Colon (tissue), 2 donors: Measurements from ENCODE around the gene SLC37A1.

Experiments
- FAIRE-seq: peaks from 2 replicates; lab custom pipeline; 2012; peaks lifted over from hg19 to GRCh38; lab: Jason Lieb, UNC
- donor health status: control.
- donor health status: control.

SLC37A1 gene

GRCh38 chr21:42545317-42545716, 31.7 kb downstream of the SLC37A1 start:
- no peak for FAIRE-seq

- no peak for FAIRE-seq
These were observed 32.1 kb downstream of the SLC37A1 start for GRCh38 chr21:42545745-42546144.

- FAIRE-seq, result no peak
These were observed 32.8 kb downstream of the SLC37A1 start for GRCh38 chr21:42546433-42546832.

- no peak for FAIRE-seq
These were observed 33.6 kb downstream of the SLC37A1 start for GRCh38 chr21:42547001-42547905.

GRCh38 chr21:42547906-42548365, 34.3 kb downstream of the SLC37A1 start:
- no peak for FAIRE-seq

GRCh38 chr21:42548687-42549406, 35.2 kb downstream of the SLC37A1 start:
- FAIRE-seq, result no peak

GRCh38 chr21:42550817-42551216, 37.2 kb downstream of the SLC37A1 start:
- FAIRE-seq, result no peak

GRCh38 chr21:42552407-42553336, 39.0 kb downstream of the SLC37A1 start:
- FAIRE-seq, result no peak

GRCh38 chr21:42553435-42553834, 39.8 kb downstream of the SLC37A1 start:
- no peak for FAIRE-seq

- FAIRE-seq, result no peak
These were observed 40.8 kb downstream of the SLC37A1 start for GRCh38 chr21:42554251-42554961.

- FAIRE-seq, result no peak
These were observed 42.2 kb downstream of the SLC37A1 start for GRCh38 chr21:42555756-42556438.

- FAIRE-seq, result no peak
These were observed 42.8 kb downstream of the SLC37A1 start for GRCh38 chr21:42556476-42556875.

GRCh38 chr21:42556960-42557359, 43.3 kb downstream of the SLC37A1 start:
- FAIRE-seq, result no peak

- FAIRE-seq, result no peak
These were observed 43.8 kb downstream of the SLC37A1 start for GRCh38 chr21:42557420-42557819.

- no peak for FAIRE-seq
These were observed 44.7 kb downstream of the SLC37A1 start for GRCh38 chr21:42558368-42558767.

- FAIRE-seq, result no peak
These were observed 45.2 kb downstream of the SLC37A1 start for GRCh38 chr21:42558846-42559245.

GRCh38 chr21:42559326-42559725, 45.7 kb downstream of the SLC37A1 start:
- FAIRE-seq, result no peak

- FAIRE-seq, result no peak
These were observed 47.0 kb downstream of the SLC37A1 start for GRCh38 chr21:42560517-42561179.

- FAIRE-seq, result no peak
These were observed 48.4 kb downstream of the SLC37A1 start for GRCh38 chr21:42561762-42562650.
